ENCODE results near the gene LCK. TPM values are rescaled to one million over a fixed set of nuclear protein-coding genes. Genes with fewer than 3 reads are reported as not detected.

Gene LCK
- total and polyA plus RNA-seq, 2 experiments from 2014 or later = 33.2 to 86.6 TPM

- Histone ChIP-seq H3F3A (replicated peaks; ENCODE audit: low read depth) (peaks cover 11% of the 10 kb centered on the region; the same call in 1 of the 2 replicates), H3K27me3 (ENCODE audit: insufficient read depth) (no peaks in the 10 kb centered on the region), H3K4me1 (ENCODE audit: insufficient read depth) (no peaks in the 10 kb centered on the region), H4K20me1 (replicated peaks; ENCODE audit: insufficient read depth) (peaks cover 10% of the 10 kb centered on the region; the same call in 1 of the 2 replicates), H3K36me3 (ENCODE audit: insufficient read depth) (peaks cover 17% of the 10 kb centered on the region), H3K27ac (ENCODE audit: low read depth) (no peak overlapping the region), H2AFZ (no peak overlapping the region), H3K4me3 (no peak overlapping the region), H3K4me2 (no peak overlapping the region), H3K9me2 (ENCODE audit: insufficient read depth) (no peaks in the 10 kb centered on the region), H3K79me2 (replicated peaks; ENCODE audit: insufficient read depth) (0 out of 2 replicates have a peak, but pooled peaks cover 4% of the 10 kb centered on the region)
- no peaks in the 10 kb centered on the region for H3K4me1 Mint-ChIP-seq
- ATAC-seq = no peak
- no peak for TF ChIP-seq ZNF331 (CRISPR knock-in tag; IDR thresholded peaks at IDR 0.05; ENCODE audit: low read depth)
- no peak for TF ChIP-seq CREB1 (CRISPR knock-in tag; IDR thresholded peaks at IDR 0.05; ENCODE audit: low read depth)
- no peak for TF ChIP-seq STAT1 (IDR thresholded peaks at IDR 0.05; ENCODE audit: unreplicated experiment)
- TF ChIP-seq EZH2phosphoT487 (IDR thresholded peaks at IDR 0.05; ENCODE audit: unreplicated experiment) = no peak
- no peak for TF ChIP-seq JUNB (IDR thresholded peaks at IDR 0.05; ENCODE audit: unreplicated experiment)
- no peak for TF ChIP-seq NANOG (IDR thresholded peaks at IDR 0.05; ENCODE audit: borderline replicate concordance)
- no peak for TF ChIP-seq POLR2AphosphoS5 (IDR thresholded peaks at IDR 0.05; ENCODE audit: low read depth)
- TF ChIP-seq EZH2 (IDR thresholded peaks at IDR 0.05; ENCODE audit: low read depth, unreplicated experiment) = no peak
- TF ChIP-seq ETS1 (IDR thresholded peaks at IDR 0.05) = no peak
- TF ChIP-seq, protein P1, sequence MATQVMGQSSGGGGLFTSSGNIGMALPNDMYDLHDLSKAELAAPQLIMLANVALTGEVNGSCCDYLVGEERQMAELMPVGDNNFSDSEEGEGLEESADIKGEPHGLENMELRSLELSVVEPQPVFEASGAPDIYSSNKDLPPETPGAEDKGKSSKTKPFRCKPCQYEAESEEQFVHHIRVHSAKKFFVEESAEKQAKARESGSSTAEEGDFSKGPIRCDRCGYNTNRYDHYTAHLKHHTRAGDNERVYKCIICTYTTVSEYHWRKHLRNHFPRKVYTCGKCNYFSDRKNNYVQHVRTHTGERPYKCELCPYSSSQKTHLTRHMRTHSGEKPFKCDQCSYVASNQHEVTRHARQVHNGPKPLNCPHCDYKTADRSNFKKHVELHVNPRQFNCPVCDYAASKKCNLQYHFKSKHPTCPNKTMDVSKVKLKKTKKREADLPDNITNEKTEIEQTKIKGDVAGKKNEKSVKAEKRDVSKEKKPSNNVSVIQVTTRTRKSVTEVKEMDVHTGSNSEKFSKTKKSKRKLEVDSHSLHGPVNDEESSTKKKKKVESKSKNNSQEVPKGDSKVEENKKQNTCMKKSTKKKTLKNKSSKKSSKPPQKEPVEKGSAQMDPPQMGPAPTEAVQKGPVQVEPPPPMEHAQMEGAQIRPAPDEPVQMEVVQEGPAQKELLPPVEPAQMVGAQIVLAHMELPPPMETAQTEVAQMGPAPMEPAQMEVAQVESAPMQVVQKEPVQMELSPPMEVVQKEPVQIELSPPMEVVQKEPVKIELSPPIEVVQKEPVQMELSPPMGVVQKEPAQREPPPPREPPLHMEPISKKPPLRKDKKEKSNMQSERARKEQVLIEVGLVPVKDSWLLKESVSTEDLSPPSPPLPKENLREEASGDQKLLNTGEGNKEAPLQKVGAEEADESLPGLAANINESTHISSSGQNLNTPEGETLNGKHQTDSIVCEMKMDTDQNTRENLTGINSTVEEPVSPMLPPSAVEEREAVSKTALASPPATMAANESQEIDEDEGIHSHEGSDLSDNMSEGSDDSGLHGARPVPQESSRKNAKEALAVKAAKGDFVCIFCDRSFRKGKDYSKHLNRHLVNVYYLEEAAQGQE (IDR thresholded peaks at IDR 0.05; ENCODE audit: unreplicated experiment) = no peak
- no peak for TF ChIP-seq CTCF (conservative IDR thresholded peaks at IDR 0.05; ENCODE audit: low read depth in 2 of 2)
- TF ChIP-seq ZNF462 (CRISPR knock-in tag; IDR thresholded peaks at IDR 0.05) = no peak
- TF ChIP-seq ZNF114 (CRISPR knock-in tag; IDR thresholded peaks at IDR 0.05) = no peak
- peaks cover 4% of the 10 kb centered on the region for H3K27me3 Mint-ChIP-seq (ENCODE audit: insufficient read depth, low read depth, poor library complexity)
- H3K36me3 Mint-ChIP-seq (ENCODE audit: low read depth) = peaks cover 47% of the 10 kb centered on the region
- H3K9me3 Mint-ChIP-seq = no peaks in the 10 kb centered on the region; the same call in 2 of the 3 replicates
- H3K4me3 Mint-ChIP-seq = no peak overlapping the region
- DNase-seq (ENCODE audit: low spot score) = no peak
- no peak overlapping the region for H3K27ac Mint-ChIP-seq
Measured at GRCh38 chr1:32321712-32322291, 70.7 kb downstream of the LCK start.

All from GM23338 (cell line).